Hematopoietic multipotent progenitor cell treated with erythropoietin and hydrocortisone succinate and interleukin-3 and kit ligand, for 4 days (in vitro differentiated cells): ENCODE measurements around the gene CCND1.
"Not testable (repeated sequence)": the region's sequence is repeated elsewhere in the genome, so short reads cannot be mapped to it uniquely, and the experiment has no call there.

ENCODE experiments used
- DNase-seq: peaks from one replicate; pipeline ENCODE4 v3.0.0-alpha.2; 2015

CCND1 gene

DNA sequence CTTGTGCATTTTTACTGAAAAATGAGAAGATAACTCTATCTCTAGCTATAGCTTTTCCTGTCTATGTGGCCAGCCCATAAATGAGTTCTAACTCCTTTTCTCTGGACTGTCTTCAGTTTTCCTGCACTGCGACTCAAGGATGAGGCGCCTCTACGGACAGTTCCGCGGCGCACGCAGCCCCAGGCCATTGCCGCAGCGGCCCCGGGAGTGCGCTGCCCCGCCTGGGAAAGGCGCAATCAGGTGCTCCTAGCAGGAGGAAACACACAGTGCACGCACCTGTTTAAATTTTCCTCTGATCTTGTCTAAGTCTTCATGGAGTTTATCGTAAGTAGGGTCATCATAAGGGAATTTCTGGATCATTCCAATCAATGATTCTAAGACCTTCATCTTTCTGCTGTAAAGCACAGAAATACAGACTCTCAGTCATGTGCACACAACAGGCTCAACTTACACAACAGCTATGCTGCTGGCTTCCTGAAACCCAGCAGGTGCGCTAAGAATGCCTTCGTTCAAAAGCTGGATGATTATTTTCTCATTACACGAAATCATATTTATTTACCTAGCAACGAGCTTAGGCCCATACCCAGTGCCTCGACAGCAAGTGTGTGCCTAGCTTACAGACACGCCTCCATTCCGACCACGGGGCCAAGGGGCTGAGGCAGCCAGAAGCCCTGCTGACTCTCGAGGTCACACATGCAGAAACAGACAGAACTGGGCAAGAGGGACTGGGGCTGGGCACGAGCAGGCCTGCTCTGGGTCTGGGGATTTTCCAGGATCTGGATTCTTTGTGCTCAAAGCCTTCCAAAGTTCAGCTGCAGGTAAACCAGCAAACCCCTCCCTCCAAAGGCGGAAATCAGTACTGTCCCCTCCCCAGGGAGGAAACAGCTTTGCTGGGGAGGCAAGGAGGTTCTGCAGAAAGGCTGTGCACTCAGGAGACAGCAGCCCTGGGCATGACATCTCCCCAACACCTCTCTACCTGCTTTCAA, 27.0 kb downstream of the CCND1 start:
- no peak for DNase-seq

DNA sequence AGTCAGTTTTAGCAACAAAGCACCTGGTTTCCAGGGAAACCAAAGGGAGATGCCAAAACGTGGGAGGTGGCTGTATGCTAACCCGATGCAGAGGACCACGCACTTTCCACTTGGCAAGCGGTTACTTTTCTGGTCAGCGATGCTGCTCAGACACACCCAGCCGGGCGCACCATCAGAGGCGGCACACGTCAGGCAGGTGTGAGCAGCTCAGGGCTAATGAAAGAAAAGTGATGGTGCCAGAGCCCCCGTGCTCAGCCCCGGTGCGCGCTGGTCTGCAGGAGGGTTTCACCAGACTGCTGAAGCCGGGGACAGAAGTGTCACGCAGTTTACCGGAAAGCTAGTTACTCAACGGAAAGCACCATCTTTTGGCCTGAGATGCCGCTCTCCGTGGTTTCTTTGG, 28.5 kb downstream of the CCND1 start:
- DNase-seq: no peak

- peak; percentile 79 for DNase-seq
Observed at GRCh38 chr11:69670158-69670845, 29.3 kb downstream of the CCND1 start.

DNA sequence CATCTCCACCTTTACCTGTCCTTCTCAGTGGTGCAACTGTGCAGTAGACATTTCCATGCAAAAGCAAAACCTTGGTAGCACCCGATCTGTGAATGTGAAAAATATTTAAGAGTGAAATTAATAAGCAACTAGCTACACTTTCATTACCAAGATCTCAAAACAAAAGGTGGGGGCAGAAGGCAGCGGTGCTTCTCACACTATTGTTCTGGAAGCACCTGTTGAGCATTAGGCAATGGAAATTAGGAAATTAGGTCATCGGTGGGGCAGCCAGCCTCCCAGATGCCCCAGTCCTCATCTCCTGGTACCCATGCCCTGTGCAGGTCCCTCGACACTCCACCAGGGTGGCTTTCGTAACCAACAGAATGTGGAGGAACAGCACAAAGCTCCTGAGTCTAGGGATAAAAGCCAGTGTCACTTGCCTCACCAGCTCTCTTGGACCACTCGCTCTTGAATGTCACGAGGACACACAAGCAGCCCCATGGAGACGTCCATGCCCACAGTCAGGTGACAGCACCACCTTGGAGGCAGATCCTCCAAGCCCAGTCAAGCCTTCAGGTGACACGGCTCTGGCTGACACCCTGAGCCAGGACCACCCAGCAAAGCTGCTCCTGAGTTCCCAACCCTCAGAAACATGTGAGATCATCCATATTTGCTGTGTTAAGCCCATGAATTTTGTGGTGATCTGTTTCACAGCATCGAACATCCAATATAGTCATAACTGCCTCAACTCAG, 30.9 kb downstream of the CCND1 start:
- DNase-seq: no peak

GRCh38 chr11:69674267-69674885, 33.4 kb downstream of the CCND1 start:
- DNase-seq: peak; percentile 65

GRCh38 chr11:69674886-69675714, 34.1 kb downstream of the CCND1 start, which contains the start of gene LTO1:
Gene LTO1 (minus strand): TSS chr11:69675353. CDS start chr11:69675239, 114 bp downstream.
- peak; percentile 97 for DNase-seq

- no peak for DNase-seq
Observed at GRCh38 chr11:69677749-69678148, 36.8 kb downstream of the CCND1 start.

DNA sequence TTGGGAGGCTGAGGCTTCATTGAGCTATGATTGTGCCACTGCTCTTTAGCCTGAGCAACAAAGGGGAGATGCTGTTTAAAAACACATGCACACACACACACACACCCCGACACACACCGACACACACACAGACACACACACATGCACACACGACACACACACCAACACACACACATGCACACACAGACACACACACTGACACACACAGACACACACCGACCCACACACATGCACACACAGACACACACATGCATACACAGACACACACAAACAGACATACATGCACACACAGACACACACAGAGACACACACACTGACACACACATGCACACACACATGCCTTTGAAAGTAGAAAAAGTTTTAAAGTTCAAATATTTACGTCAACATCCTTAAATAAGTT, 39.7 kb downstream of the CCND1 start:
- no peak for DNase-seq

- no peak for DNase-seq
Observed at GRCh38 chr11:69682221-69682620, 41.3 kb downstream of the CCND1 start.

- no peak for DNase-seq
Observed at GRCh38 chr11:69682681-69683326, 41.8 kb downstream of the CCND1 start.

DNA sequence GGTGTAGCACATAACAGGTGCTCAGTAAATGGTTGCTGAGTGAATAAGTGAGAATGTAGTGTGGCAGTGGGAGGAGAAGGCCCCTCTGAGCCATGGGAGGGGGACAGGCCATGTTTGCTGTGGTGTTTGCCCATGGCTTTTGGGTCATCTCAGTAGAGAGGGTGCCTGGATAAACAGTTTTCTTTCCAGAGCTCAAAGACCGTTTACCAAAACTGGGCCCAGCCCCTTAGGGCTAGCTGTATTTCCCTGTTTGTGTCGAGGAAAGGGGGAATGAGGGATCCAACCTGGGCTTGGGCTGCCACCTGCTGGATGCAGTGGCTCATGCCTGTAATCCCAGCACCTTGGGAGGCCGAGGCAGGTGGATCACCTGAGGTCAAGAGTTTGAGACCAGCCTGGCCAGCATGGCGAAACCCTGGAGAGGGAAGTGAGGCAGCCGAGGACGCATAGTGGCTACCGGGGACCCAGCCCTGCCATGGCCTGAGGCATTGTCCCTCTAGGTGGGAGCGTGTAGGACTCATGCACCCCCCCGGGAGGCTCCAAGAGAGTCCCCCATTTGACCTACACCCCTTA, 42.9 kb downstream of the CCND1 start:
- DNase-seq: no peak

GRCh38 chr11:69684651-69685050, 43.7 kb downstream of the CCND1 start:
- DNase-seq: no peak

DNA sequence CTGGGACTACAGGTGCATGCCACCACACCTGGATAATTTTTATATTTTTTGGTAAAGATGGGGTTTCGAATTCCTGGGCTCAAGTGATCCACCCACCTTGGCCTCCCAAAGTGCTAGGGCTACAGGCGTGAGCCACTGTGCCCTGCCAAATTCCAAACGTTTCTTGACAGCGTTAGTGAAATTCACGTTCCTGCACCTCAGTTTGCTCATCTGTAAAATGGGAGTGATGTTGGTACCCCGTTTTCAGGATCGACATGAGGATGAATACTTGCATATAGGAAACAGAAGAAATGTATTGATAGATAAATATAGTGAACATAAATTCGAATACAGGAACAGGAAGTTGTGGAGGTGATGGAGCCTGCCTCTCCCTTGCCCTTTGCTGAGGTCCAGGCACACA, 44.4 kb downstream of the CCND1 start:
- no peak for DNase-seq

DNA sequence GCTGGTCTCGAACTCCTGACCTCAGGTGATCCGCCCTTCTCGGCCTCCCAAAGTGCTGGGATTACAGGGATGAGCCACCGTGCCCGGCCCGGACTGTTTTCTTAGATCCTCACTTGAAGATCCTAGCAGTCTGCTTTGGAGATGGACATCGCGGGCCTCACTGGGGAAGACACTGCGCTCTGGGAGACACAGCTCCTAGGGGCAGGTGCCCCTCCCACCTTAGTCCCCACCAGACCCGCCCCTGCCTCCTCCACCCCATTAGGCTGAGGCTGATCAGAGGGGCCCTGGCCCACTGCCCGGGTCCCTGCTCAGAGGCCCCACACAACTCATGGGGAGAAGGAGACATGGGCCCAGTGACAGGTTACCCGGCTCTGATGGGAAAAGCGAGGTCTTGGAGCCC, 45.5 kb downstream of the CCND1 start:
- DNase-seq: no peak

DNA sequence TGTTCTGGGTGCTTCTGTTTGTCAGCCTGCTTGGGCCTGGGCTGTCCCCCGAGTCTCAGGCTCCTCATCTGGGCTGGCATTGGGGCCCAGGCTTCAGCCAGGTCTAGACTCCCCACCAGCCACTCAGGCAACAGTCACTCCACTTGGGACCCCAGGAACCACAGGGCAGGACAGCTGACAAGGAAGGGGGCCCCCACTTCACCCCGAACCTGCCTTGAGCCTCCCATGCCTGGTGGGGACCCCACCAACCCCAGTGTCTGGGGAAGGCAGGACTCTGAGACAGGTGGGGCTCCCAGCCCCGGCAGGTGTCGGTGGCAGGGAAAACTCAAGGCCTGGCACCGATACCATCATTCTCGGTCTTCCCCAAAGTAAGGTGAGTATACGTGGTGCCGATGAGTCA, 45.9 kb downstream of the CCND1 start:
- DNase-seq: no peak

- DNase-seq: not testable (repeated sequence)
Observed at GRCh38 chr11:69687969-69688771, 47.2 kb downstream of the CCND1 start.

- no peak for DNase-seq
Observed at GRCh38 chr11:69689484-69690319, 48.7 kb downstream of the CCND1 start.

- no peak for DNase-seq
Observed at GRCh38 chr11:69691463-69691862, 50.5 kb downstream of the CCND1 start.

DNA sequence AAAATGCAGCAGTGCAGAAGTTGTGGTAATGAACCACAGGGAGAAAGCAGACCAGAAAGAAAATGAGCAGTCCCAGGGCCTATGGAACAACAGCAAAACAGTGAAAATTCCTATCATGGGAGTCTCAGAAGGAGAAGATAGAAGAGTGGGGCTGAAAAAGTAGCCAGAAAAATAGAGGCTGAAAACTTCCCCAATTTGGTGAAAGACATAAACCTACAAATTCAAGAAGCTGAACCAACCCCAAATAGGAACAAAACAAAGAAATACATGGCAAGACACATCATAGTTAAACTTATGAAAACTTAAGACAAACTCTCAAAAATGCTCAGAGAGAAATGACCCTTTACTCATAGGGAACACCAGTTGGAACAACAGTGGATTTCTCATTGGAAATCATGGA, 51.5 kb downstream of the CCND1 start:
- DNase-seq: no peak
